ENCODE data around the gene TRIM60. TPM values are rescaled to one million over a fixed set of nuclear protein-coding genes. Genes with fewer than 3 reads are reported as not detected.

The TRIM60 gene
- total RNA-seq, 2 donors from 2014 or later, result not detected

- Histone ChIP-seq H3K36me3 (replicated peaks in 1 of 2; ENCODE audit: insufficient read depth in 1 of 2, low read depth in 2 of 2) (no peaks in the 10 kb centered on the region), H3K4me1 (no peaks in the 10 kb centered on the region), H3K9me3 (peaks cover 0 to 3% (median 0%) of the 10 kb centered on the region in 3 donors), H3K4me3 (no peak overlapping the region), H3K27ac (no peak overlapping the region), H3K27me3 (no peaks in the 10 kb centered on the region)
- TF ChIP-seq CTCF (IDR thresholded peaks at IDR 0.05) (no peak), POLR2A (IDR thresholded peaks at IDR 0.05) (no peak)
- DNase-seq, result no peak
- intact Hi-C loops (cut with DNase I), result no loop called here
- no peak for ATAC-seq
- WGBS, 2 donors, result 69 to 81% methylated on average over 7 of the region's 7 CpGs
These were observed 3.9 kb upstream of the TRIM60 start for GRCh38 chr4:165027762-165028402.

GRCh38 chr4:165048170-165048569 lies 16.4 kb downstream of the TRIM60 start:
- no peak overlapping the region for H3K4me3 ChIP-seq
- intact Hi-C loops (cut with DNase I), result no loop called here
- no peaks in the 10 kb centered on the region for H3K4me1 ChIP-seq
- DNase-seq (no peak), ATAC-seq (no peak)
- no peak overlapping the region for H3K27ac ChIP-seq
- 57 to 63% methylated on average over 5 of the region's 5 CpGs for WGBS, 2 donors
- TF ChIP-seq CTCF (IDR thresholded peaks at IDR 0.05) (no peak), POLR2A (IDR thresholded peaks at IDR 0.05) (no peak)
- no peaks in the 10 kb centered on the region for H3K36me3 ChIP-seq (replicated peaks in 1 of 2; ENCODE audit: insufficient read depth in 1 of 2, low read depth in 2 of 2)
- no peaks in the 10 kb centered on the region for H3K27me3 ChIP-seq
- no peaks in the 10 kb centered on the region for H3K9me3 ChIP-seq

GRCh38 chr4:165052627-165053026 lies 20.8 kb downstream of the TRIM60 start:
- Histone ChIP-seq H3K27me3 (no peaks in the 10 kb centered on the region), H3K4me1 (no peaks in the 10 kb centered on the region), H3K27ac (no peak overlapping the region), H3K4me3 (no peak overlapping the region), H3K9me3 (no peaks in the 10 kb centered on the region), H3K36me3 (replicated peaks in 1 of 2; ENCODE audit: insufficient read depth in 1 of 2, low read depth in 2 of 2) (no peaks in the 10 kb centered on the region)
- DNase-seq (no peak), ATAC-seq (no peak)
- WGBS, 2 donors, result 46 to 61% methylated on average over 3 of the region's 3 CpGs
- intact Hi-C loops (cut with DNase I), result no loop called here
- TF ChIP-seq CTCF (IDR thresholded peaks at IDR 0.05), result no peak
- no peak for TF ChIP-seq POLR2A (IDR thresholded peaks at IDR 0.05)

GRCh38 chr4:165053645-165054044 lies 21.8 kb downstream of the TRIM60 start, which contains the start of gene TRIM75:
Gene TRIM75, plus strand, starts transcription at chr4:165053866. Its CDS starts 5,282 bp downstream, at chr4:165059148.
- intact Hi-C loops (cut with DNase I), result no loop called here
- DNase-seq (no peak), ATAC-seq (no peak)
- Histone ChIP-seq H3K9me3 (no peaks in the 10 kb centered on the region), H3K4me3 (no peak within 1 kb of the TSS), H3K4me1 (no peaks in the 10 kb centered on the region), H3K27me3 (no peaks in the 10 kb centered on the region), H3K27ac (no peak within 1 kb of the TSS), H3K36me3 (replicated peaks in 1 of 2; ENCODE audit: insufficient read depth in 1 of 2, low read depth in 2 of 2) (no peaks in the 10 kb centered on the region)
- no peak for TF ChIP-seq CTCF (IDR thresholded peaks at IDR 0.05)
- no peak for TF ChIP-seq POLR2A (IDR thresholded peaks at IDR 0.05)
- WGBS, 2 donors, result 50 to 71% methylated on average over 4 to 6 of the region's 6 CpGs

- no peak for DNase-seq
- TF ChIP-seq CTCF (IDR thresholded peaks at IDR 0.05) (no peak), POLR2A (IDR thresholded peaks at IDR 0.05) (no peak)
- H3K27me3 ChIP-seq, result no peaks in the 10 kb centered on the region
- no peaks in the 10 kb centered on the region for H3K4me1 ChIP-seq
- no peak overlapping the region for H3K4me3 ChIP-seq
- ATAC-seq, result no peak
- H3K9me3 ChIP-seq, result no peaks in the 10 kb centered on the region
- intact Hi-C loops (cut with DNase I), result no loop called here
- 92 to 93% methylated on average over 9 of the region's 9 CpGs for WGBS, 2 donors
- H3K36me3 ChIP-seq (replicated peaks in 1 of 2; ENCODE audit: insufficient read depth in 1 of 2, low read depth in 2 of 2), result no peaks in the 10 kb centered on the region
- no peak overlapping the region for H3K27ac ChIP-seq
These were observed 23.8 kb downstream of the TRIM60 start for GRCh38 chr4:165055601-165056000.
